SK-N-MC (cell line): ENCODE data around the gene HLA-DMB.

Source experiments
- EZH2 ChIP-seq: fragments of 200-600 bp; sonication (generic); IDR thresholded peaks from one replicate; pipeline ENCODE4 v1.6.1; 2017; ENCODE audit warnings: antibody characterized with exemption
- FOXP2 ChIP-seq: optimal IDR thresholded peaks from 2 replicates; pipeline ENCODE3; 2011; ENCODE audit warnings: mild to moderate bottlenecking, moderate library complexity; ENCODE audit not compliant: insufficient read depth; ENCODE audit errors: extremely low read length, control extremely low read depth
- POLR2AphosphoS5 ChIP-seq: IDR thresholded peaks from 2 replicates; pipeline ENCODE4 v1.6.1; 2012; ENCODE audit warnings: mild to moderate bottlenecking, low read depth, low read length, borderline replicate concordance

DNA sequence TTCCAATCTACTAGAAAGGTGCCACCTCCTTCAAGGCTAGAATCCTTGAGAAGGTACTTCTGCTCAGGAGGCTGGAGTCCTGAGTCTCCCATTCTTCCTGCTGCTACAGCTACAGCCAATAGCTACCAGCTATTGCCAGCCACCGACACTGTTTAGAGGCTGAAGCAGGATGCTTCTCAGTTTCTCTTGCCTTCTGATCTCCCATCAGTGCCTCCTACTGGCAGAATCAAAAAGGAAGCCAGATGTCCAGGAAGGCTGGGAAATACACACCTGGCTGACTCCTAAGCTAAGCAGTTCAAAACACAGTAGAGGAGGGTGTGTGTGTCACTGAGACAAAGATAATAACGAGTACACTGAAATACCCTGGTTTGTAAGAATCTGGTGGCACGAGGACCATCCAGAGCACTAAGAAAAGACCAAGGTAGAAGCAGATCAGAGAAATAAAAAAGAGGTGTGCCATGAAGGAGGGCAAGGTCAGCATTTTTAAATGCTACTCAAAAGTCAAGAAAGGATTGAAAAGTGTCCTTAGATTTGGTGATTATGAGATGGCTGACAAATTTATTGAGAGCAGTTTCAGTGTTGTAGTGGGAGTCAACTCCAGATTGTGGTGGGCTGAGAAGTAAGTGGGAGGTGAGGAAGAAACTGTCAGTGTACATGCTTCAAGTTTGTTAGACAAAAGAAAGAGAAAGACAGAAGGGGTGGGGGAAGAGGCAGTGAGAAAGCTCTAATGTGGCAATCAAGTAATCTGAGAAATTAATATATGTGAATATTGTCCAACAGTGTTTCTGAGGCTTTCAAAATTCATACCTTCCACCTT is 14.4 kb upstream of the HLA-DMB start:
- TF ChIP-seq POLR2AphosphoS5 (no peak), FOXP2 (no peak), EZH2 (no peak)
